GM10847 (cell line): ENCODE measurements around the gene GPATCH1.
A peak's percentile ranks its signal among the peaks of the same experiment; 100 is the strongest.

Experiments used
- POLR2A ChIP-seq: IDR thresholded peaks from 2 replicates; pipeline ENCODE4 v1.6.1; 2011; ENCODE audit not compliant: insufficient read length; ENCODE audit errors: extremely low read depth

GPATCH1 gene

DNA sequence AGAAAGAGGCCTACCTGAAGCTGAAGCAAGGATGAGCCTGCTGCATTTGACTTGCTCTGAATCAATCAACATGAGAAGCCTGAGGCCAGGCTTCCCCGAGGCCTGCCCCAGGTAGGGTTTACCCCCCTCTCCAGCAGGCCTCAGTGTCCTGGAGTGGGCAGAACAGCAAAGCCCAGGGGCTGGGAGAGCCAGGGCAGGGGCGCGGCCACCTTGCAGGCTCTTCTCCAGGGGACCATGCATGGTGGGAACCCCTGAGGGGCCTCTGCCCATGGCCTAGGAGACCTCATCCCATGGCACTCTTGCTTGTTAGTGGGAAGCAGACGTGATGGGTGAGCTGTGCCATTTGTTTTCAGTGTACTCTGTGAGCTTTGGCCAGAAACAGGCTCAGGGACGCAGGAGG lies 93.2 kb downstream of the GPATCH1 start:
- no peak for TF ChIP-seq POLR2A

DNA sequence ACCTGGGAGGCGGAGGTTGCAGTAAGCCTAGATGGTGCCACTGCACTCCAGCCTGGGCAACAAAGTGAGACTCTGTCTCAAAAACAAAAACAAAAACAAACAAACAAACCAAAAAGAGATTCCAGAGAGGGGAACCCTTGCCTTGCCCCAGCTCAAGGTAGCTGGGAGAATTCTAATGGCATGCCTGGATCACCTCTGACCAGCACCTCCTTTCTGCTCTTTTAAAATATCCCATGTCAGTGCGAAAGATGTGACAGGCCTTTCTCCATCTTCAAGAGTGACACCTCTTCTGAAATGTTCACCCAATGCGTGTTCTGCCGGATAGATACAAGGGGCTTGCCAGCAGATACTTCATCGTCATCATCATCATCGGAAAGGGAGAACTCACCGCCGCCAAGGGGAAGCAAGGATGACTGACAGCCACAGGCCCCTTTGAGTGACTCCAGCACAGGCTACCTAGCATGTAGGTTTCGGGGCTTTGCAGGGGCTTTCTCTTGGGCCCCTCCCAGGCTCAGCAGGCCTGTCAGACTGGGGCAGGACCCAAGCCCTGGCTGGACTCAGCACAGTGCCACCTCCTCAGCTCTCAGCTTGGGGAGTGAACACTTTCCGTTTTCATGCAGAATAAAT lies 94.3 kb downstream of the GPATCH1 start:
- no peak for TF ChIP-seq POLR2A

DNA sequence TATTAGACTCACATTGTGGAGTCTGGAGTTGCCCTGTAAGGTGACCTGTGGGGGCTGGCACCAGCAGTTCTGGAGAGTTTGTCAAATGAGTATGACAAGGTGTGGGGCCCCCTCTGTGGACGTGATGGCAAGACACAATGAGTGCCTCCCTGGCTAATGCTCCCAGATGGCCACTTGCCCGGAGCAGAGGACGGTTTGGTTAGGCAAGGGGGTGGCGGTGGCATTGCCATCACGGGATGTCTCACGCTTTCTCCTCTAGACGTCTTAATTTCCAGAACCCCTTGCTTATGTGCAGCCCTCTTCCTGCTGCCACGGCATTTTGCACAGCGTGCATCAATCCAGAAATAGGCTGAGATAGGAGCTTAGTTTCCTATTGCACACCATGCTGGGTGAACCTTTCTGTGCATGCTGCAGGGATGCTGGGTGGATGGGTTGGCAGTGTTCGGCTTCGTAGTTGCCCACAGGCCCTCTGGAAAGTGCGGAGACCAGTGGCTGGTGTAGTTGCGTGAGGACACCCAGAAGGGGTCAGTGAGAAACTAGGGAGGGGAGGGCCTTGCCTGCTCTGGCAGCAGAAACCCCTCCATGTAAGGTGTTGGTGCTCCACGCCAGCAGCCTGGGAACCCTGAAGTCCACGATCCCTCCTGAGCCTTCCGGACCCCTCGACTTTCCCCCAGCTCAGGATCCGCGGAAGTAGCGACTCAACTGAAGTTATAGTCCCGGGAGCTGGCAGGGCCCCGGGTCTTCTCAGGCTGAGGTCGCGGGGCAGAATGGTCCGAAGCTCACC lies 95.1 kb downstream of the GPATCH1 start:
- no peak for TF ChIP-seq POLR2A

DNA sequence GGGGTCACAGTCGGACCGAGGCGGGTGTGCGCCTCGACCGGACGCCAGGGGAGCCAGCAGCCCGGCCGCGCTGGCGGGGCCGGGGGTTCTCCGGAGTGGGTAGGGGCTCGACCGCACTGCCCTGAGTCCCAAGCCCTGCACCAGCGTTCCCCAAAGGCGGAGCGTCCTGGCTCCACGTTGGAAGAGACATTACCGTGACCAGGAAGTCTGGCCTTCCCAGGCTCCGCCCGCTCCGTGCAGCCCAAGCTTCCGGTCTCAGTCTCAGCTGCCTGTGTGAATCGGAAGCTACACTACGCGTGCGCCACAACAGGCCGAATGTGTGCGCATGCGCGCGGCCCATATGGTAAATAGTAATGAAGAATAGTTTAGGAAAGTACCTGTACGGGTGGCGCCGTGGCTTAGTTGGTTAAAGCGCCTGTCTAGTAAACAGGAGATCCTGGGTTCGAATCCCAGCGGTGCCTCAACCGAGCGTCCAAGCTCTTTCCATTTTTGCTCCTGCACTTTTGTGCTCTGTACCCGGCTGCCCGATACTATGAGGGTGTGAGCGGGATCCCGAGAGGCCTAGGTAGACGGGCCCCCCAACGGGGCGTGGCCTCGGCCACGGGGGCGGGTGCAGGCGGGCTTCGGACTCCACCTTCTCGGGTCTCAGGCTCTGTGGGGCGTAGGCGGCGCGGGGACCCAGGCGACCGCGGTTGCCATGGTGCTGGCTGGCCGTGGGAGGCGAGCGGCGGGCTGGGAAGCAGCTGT lies 95.9 kb downstream of the GPATCH1 start:
- peak; percentile 96 for TF ChIP-seq POLR2A

DNA sequence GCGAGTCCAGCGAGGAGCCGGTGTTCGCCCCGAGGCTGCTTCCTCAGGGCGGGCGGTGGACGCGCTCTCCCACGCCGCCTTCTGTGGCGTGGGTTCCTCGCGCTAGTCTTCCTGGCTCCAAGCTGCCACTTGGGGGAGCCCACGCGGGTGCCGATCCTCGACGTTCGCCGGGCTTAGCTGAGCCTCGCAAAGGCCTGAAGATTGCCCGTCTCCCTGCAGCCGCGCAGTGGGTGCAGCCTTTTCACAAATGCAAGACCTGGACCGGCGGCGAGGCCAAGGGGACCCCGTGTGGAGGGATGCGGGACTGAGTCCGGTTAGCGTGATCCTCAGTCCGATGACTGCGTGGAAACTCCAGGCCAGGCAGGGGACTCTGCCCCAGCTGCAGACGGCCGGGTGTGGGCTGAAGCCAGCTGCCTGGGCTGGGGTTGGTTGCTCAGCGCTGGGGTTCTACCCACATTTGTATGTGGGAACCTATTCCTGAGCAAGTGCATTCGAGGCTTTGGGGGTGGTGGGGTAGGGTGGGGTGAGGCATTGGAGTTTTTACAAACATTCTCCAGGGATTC lies 96.5 kb downstream of the GPATCH1 start:
- TF ChIP-seq POLR2A = no peak
